Large intestine (tissue), 3 donors: Measurements from ENCODE around the gene CDHR3. TPM values are rescaled to one million over a fixed set of nuclear protein-coding genes. Genes with fewer than 3 reads are reported as not detected.
"Not testable (repeated sequence)": the region's sequence is repeated elsewhere in the genome, so short reads cannot be mapped to it uniquely, and the experiment has no call there.

Experiments
- DNase-seq, 2 donors: peaks; one replicate each; pipeline versions ENCODE4 v3.0.0 to v3.0.0-alpha.2; 2013
- H3K27ac ChIP-seq: one replicate; pipeline ENCODE4 v1.5.1; 2013; ENCODE audit warnings: low read length
- H3K27me3 ChIP-seq: 2 replicates; pipeline ENCODE4 v1.6.1; 2013; ENCODE audit warnings: low read length; ENCODE audit not compliant: control insufficient read depth, insufficient read depth
- H3K36me3 ChIP-seq: 2 replicates; pipeline ENCODE4 v1.6.1; 2013; ENCODE audit warnings: low read length; ENCODE audit not compliant: control insufficient read depth, insufficient read depth
- H3K4me1 ChIP-seq: one replicate; pipeline ENCODE4 v1.6.1; 2013; ENCODE audit warnings: low read length; ENCODE audit not compliant: control insufficient read depth, insufficient read depth
- H3K4me3 ChIP-seq: one replicate; pipeline ENCODE4 v1.5.1; 2013; ENCODE audit warnings: low read length
- H3K9me3 ChIP-seq: one replicate; pipeline ENCODE4 v1.6.1; 2013; ENCODE audit warnings: mild to moderate bottlenecking, low read depth, low read length, moderate library complexity; ENCODE audit not compliant: control insufficient read depth
- WGBS: methylation state at CpG from one replicate; pipeline ENCODE4 v1.1.5; 2013; ENCODE audit warnings: low lambda C conversion rate; ENCODE audit not compliant: insufficient coverage; 5-methylcytosine and 5-hydroxymethylcytosine counted together
- polyA plus RNA-seq: library from polyadenylated mRNA; unstranded; fragments of 120-200 nt; gene quantifications from one replicate; pipeline ENCODE4 v1.2.1, GENCODE V29; 2013

The CDHR3 gene
- polyA plus RNA-seq, 1 donor: 36.0 TPM

- Histone ChIP-seq H3K9me3 (no peaks in the 10 kb centered on the region), H3K27ac (no peak overlapping the region), H3K4me3 (no peak overlapping the region), H3K27me3 (no peaks in the 10 kb centered on the region), H3K36me3 (no peaks in the 10 kb centered on the region), H3K4me1 (no peaks in the 10 kb centered on the region)
- no peak for DNase-seq
- no CpG with 5 or more reads among the region's 3 CpGs for WGBS
Measured at GRCh38 chr7:105980645-105981396, 17.8 kb downstream of the CDHR3 start.

- no peak overlapping the region for H3K4me3 ChIP-seq
- no peak overlapping the region for H3K27ac ChIP-seq
- no CpG with 5 or more reads among the region's 2 CpGs for WGBS
- H3K27me3 ChIP-seq: no peaks in the 10 kb centered on the region
- H3K4me1 ChIP-seq: no peaks in the 10 kb centered on the region
- DNase-seq: no peak
- no peaks in the 10 kb centered on the region for H3K9me3 ChIP-seq
- no peaks in the 10 kb centered on the region for H3K36me3 ChIP-seq
Measured at GRCh38 chr7:105982388-105982787, 19.3 kb downstream of the CDHR3 start.

GRCh38 chr7:105984808-105985207 is 21.7 kb downstream of the CDHR3 start:
- not testable (repeated sequence) for H3K4me1 ChIP-seq, DNase-seq, H3K27ac ChIP-seq, H3K27me3 ChIP-seq, H3K9me3 ChIP-seq, H3K36me3 ChIP-seq, H3K4me3 ChIP-seq
- 83% methylated on average over 1 of the region's 6 CpGs for WGBS

GRCh38 chr7:105985229-105985628 is 22.2 kb downstream of the CDHR3 start:
- no peaks in the 10 kb centered on the region for H3K4me1 ChIP-seq

GRCh38 chr7:105985672-105986215 is 22.7 kb downstream of the CDHR3 start:
- no peaks in the 10 kb centered on the region for H3K36me3 ChIP-seq
- no peak for DNase-seq
- H3K9me3 ChIP-seq: no peaks in the 10 kb centered on the region
- no peaks in the 10 kb centered on the region for H3K4me1 ChIP-seq
- WGBS: no CpG with 5 or more reads among the region's 2 CpGs
- no peak overlapping the region for H3K4me3 ChIP-seq
- no peaks in the 10 kb centered on the region for H3K27me3 ChIP-seq
- H3K27ac ChIP-seq: no peak overlapping the region

More at GRCh38 chr7:105985229-105985628, 22.2 kb downstream of the CDHR3 start:
- Histone ChIP-seq H3K36me3 (no peaks in the 10 kb centered on the region), H3K27me3 (no peaks in the 10 kb centered on the region), H3K9me3 (no peaks in the 10 kb centered on the region), H3K27ac (no peak overlapping the region), H3K4me3 (no peak overlapping the region)
- WGBS: no CpG with 5 or more reads among the region's 4 CpGs
- DNase-seq: no peak

- no peak overlapping the region for H3K27ac ChIP-seq
- no peak for DNase-seq
- no peaks in the 10 kb centered on the region for H3K9me3 ChIP-seq
- H3K27me3 ChIP-seq: no peaks in the 10 kb centered on the region
- no peaks in the 10 kb centered on the region for H3K4me1 ChIP-seq
- no CpG with 5 or more reads among the region's 2 CpGs for WGBS
- H3K36me3 ChIP-seq: no peaks in the 10 kb centered on the region
- H3K4me3 ChIP-seq: no peak overlapping the region
Measured at GRCh38 chr7:105987046-105987445, 24.0 kb downstream of the CDHR3 start.

GRCh38 chr7:105988276-105988675 is 25.2 kb downstream of the CDHR3 start:
- Histone ChIP-seq H3K27me3 (no peaks in the 10 kb centered on the region), H3K27ac (no peak overlapping the region), H3K9me3 (no peaks in the 10 kb centered on the region), H3K36me3 (no peaks in the 10 kb centered on the region), H3K4me1 (no peaks in the 10 kb centered on the region), H3K4me3 (no peak overlapping the region)
- no peak for DNase-seq
- no CpG with 5 or more reads among the region's 3 CpGs for WGBS

- H3K4me1 ChIP-seq: no peaks in the 10 kb centered on the region
- no peaks in the 10 kb centered on the region for H3K9me3 ChIP-seq
- no peak for DNase-seq
- H3K36me3 ChIP-seq: no peaks in the 10 kb centered on the region
- no peaks in the 10 kb centered on the region for H3K27me3 ChIP-seq
- H3K4me3 ChIP-seq: no peak overlapping the region
- no CpG with 5 or more reads among the region's 2 CpGs for WGBS
- no peak overlapping the region for H3K27ac ChIP-seq
Measured at GRCh38 chr7:105989191-105989590, 26.1 kb downstream of the CDHR3 start.

- H3K9me3 ChIP-seq: no peaks in the 10 kb centered on the region
- no peak overlapping the region for H3K27ac ChIP-seq
- H3K36me3 ChIP-seq: no peaks in the 10 kb centered on the region
- no peaks in the 10 kb centered on the region for H3K27me3 ChIP-seq
- no peak overlapping the region for H3K4me3 ChIP-seq
- H3K4me1 ChIP-seq: no peaks in the 10 kb centered on the region
- no peak for DNase-seq
Measured at GRCh38 chr7:105989686-105990085, 26.6 kb downstream of the CDHR3 start.

GRCh38 chr7:105990141-105990540 is 27.1 kb downstream of the CDHR3 start:
- Histone ChIP-seq H3K4me3 (no peak overlapping the region), H3K4me1 (no peaks in the 10 kb centered on the region), H3K36me3 (no peaks in the 10 kb centered on the region), H3K27me3 (no peaks in the 10 kb centered on the region), H3K9me3 (no peaks in the 10 kb centered on the region), H3K27ac (no peak overlapping the region)
- 100% methylated on average over 1 of the region's 7 CpGs for WGBS
- DNase-seq: no peak
